ENCODE data around the gene OAS2. TPM values are rescaled to one million over a fixed set of nuclear protein-coding genes. Genes with fewer than 3 reads are reported as not detected.

Gene OAS2
- total RNA-seq, 1 experiment from 2014 or later, result not detected

DNA sequence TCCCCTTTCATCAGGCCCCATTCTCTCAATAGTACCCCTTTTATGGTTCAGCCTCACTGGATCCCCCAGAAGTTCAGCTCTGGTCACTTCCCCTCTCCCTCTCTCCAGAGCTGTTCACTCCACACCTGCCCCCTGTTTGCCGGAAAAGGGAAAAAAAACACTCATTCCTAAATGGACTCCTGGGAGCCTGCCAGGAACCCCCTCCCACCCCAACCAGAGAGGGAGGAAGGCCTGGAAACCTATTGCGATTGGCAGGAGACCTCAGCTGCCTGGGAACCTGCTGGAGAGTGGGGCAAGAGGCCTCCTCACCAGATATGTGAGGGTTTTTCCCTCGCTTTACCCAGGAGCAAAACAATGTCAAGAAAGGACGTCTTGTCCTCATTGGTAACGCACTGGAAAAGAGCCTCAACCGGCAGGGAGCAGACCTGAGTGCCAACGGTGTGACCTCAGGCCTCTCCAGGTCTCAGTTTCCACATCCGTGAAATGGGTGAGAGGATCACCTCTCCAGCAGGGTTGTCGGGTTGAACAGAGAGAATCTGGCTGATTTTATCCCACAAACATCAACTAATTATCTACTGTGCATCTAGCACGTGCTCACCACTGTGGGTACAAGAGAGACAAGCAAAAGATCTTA lies 82.9 kb downstream of the OAS2 start:
- no peak overlapping the region for H3K27ac ChIP-seq
- H3K27me3 ChIP-seq, result peaks cover 6% of the 10 kb centered on the region; the same call in 1 of the 2 replicates
- no peak for DNase-seq
- H3K9me3 ChIP-seq (replicated peaks), result no peaks in the 10 kb centered on the region
- H3K4me1 ChIP-seq, result no peaks in the 10 kb centered on the region
- H3K4me3 ChIP-seq, result no peak overlapping the region
- H3K36me3 ChIP-seq, result no peaks in the 10 kb centered on the region

Other genes with a start within 250 kb of the OAS2 start
- not detected in 2 replicates for gene RPH3A, start 186.8 kb upstream of the OAS2 start, total RNA-seq (2014; rRNA removed; shearing (Covaris generic))
- gene OAS1, start 71.6 kb upstream of the OAS2 start, total RNA-seq (2014; rRNA removed; shearing (Covaris generic)), result not detected in 2 replicates
- 0.45 and 0.76 TPM in 2 replicates for gene OAS3, start 40.0 kb upstream of the OAS2 start, total RNA-seq (2014; rRNA removed; shearing (Covaris generic))
- gene DTX1, start 78.2 kb downstream of the OAS2 start, total RNA-seq (2014; rRNA removed; shearing (Covaris generic)), result not detected in 2 replicates
- gene RASAL1, start 157.2 kb downstream of the OAS2 start, total RNA-seq (2014; rRNA removed; shearing (Covaris generic)), result not detected in 2 replicates
- gene CFAP73, start 171.2 kb downstream of the OAS2 start, total RNA-seq (2014; rRNA removed; shearing (Covaris generic)), result not detected in 2 replicates
- 43.7 and 47.6 TPM in 2 replicates for gene DDX54, start 207.0 kb downstream of the OAS2 start, total RNA-seq (2014; rRNA removed; shearing (Covaris generic))
- gene RITA1, start 207.2 kb downstream of the OAS2 start, total RNA-seq (2014; rRNA removed; shearing (Covaris generic)), result 20.2 and 22.0 TPM in 2 replicates
- 14.3 and 18.4 TPM in 2 replicates for gene TPCN1, start 242.9 kb downstream of the OAS2 start, total RNA-seq (2014; rRNA removed; shearing (Covaris generic))

Measured in SJCRH30 (cell line).